ENCODE measurements around the gene NKX2-3.

NKX2-3 gene

GRCh38 chr10:99573790-99574189, 41.0 kb downstream of the NKX2-3 start:
- in situ Hi-C loops (cut with MboI; ENCODE audit: low sequenced_read_pairs) = no loop called here

- in situ Hi-C loops (cut with MboI; ENCODE audit: low sequenced_read_pairs) = no loop called here
Measured at GRCh38 chr10:99579971-99580370, 47.2 kb downstream of the NKX2-3 start.

GRCh38 chr10:99582255-99582770, 49.6 kb downstream of the NKX2-3 start:
- in situ Hi-C loops (cut with MboI; ENCODE audit: low sequenced_read_pairs) = no loop called here

- in situ Hi-C loops (cut with MboI; ENCODE audit: low sequenced_read_pairs) = no loop called here
Measured at GRCh38 chr10:99583687-99584086, 50.9 kb downstream of the NKX2-3 start.

Data from HL-60/S4 treated with phorbol 12-myristate 13-acetate at 8.2 ng/mL for 4 days and 3 days (cell line).